Immature natural killer cell (primary cell): Measurements from ENCODE around the gene HOXD9. TPM values are rescaled to one million over a fixed set of nuclear protein-coding genes. Genes with fewer than 3 reads are reported as not detected.

Experiments used
- DNase-seq, 3 donors: peaks; one replicate each; pipeline ENCODE4 v3.0.0; 2022; ENCODE audit warnings: mixed read lengths in 1 of 3
- H3K27ac Mint-ChIP-seq, 6 donors: one replicate each; pipeline ENCODE4 v1.8.0; 2020; ENCODE audit warnings: mixed read lengths in 6 of 6, mild to moderate bottlenecking in 5 of 6, inconsistent platforms in 4 of 6, moderate library complexity in 3 of 6
- H3K27me3 Mint-ChIP-seq, 3 donors: one replicate each; pipeline ENCODE4 v1.8.0; 2020 to 2021; ENCODE audit warnings: low read depth in 3 of 3, mild to moderate bottlenecking in 3 of 3, mixed read lengths in 3 of 3, moderate library complexity in 3 of 3, inconsistent platforms in 1 of 3
- H3K36me3 Mint-ChIP-seq, 3 donors: one replicate each; pipeline ENCODE4 v1.8.0; 2020; ENCODE audit warnings: mixed read lengths in 3 of 3, inconsistent platforms in 2 of 3, mild to moderate bottlenecking in 2 of 3
- H3K4me1 Mint-ChIP-seq, 2 donors: one replicate each; pipeline ENCODE4 v1.8.0; 2020; ENCODE audit warnings: inconsistent platforms in 2 of 2, mild to moderate bottlenecking in 2 of 2, mixed read lengths in 2 of 2, moderate library complexity in 1 of 2
- H3K4me3 Mint-ChIP-seq, 5 donors: one replicate each; pipeline ENCODE4 v1.8.0; 2020; ENCODE audit warnings: mild to moderate bottlenecking in 5 of 5, mixed read lengths in 5 of 5, inconsistent platforms in 3 of 5, moderate library complexity in 3 of 5
- H3K9me3 Mint-ChIP-seq, 6 donors: one replicate each; pipeline ENCODE4 v1.8.0; 2020; ENCODE audit warnings: mild to moderate bottlenecking in 6 of 6, mixed read lengths in 6 of 6, inconsistent platforms in 4 of 6, moderate library complexity in 3 of 6
- polyA plus RNA-seq, 3 donors: library from polyadenylated mRNA; unstranded; fragments of 300-500 nt; fragmentation: Illumina TruSeq; gene quantifications; one replicate each; pipeline ENCODE4 v1.2.3, GENCODE V29; 2021

Gene HOXD9
- polyA plus RNA-seq, 3 donors from 2014 or later = not detected

GRCh38 chr2:176138923-176139660, 16.6 kb downstream of the HOXD9 start:
- Mint-ChIP-seq H3K4me3 (peak overlapping the region; percentile 4 to 56 (median 17)), H3K4me1 (peaks cover 23 to 36% of the 10 kb centered on the region in 2 donors), H3K27ac (no peak overlapping the region), H3K27me3 (peaks cover 43 to 57% (median 56%) of the 10 kb centered on the region in 3 donors), H3K36me3 (peaks cover 0 to 3% (median 0%) of the 10 kb centered on the region in 3 donors), H3K9me3 (peaks cover 4 to 34% (median 8%) of the 10 kb centered on the region in 6 donors)
- DNase-seq = no peak

- Mint-ChIP-seq H3K27me3 (peaks cover 42 to 59% (median 56%) of the 10 kb centered on the region in 3 donors), H3K36me3 (peaks cover 0 to 3% (median 0%) of the 10 kb centered on the region in 3 donors), H3K27ac (no peak overlapping the region), H3K9me3 (peaks cover 4 to 32% (median 8%) of the 10 kb centered on the region in 6 donors), H3K4me3 (peak overlapping the region in 4 of 5 donors; percentile 13 to 56 (median 22)), H3K4me1 (peaks cover 23 to 36% of the 10 kb centered on the region in 2 donors)
- DNase-seq = no peak
Observed at GRCh38 chr2:176139661-176140512, 17.4 kb downstream of the HOXD9 start.

- peaks cover 19 to 30% of the 10 kb centered on the region in 2 donors for H3K4me1 Mint-ChIP-seq
- peaks cover 0 to 3% (median 0%) of the 10 kb centered on the region in 3 donors for H3K36me3 Mint-ChIP-seq
- H3K27ac Mint-ChIP-seq = no peak overlapping the region
- H3K27me3 Mint-ChIP-seq = peaks cover 37 to 59% (median 53%) of the 10 kb centered on the region in 3 donors
- peak overlapping the region in 4 of 5 donors; percentile 10 to 72 (median 47) for H3K4me3 Mint-ChIP-seq
- DNase-seq = peak; percentile 39 to 56 (median 42)
- H3K9me3 Mint-ChIP-seq = peaks cover under 1 to 26% (median 8%) of the 10 kb centered on the region in 6 donors
Observed at GRCh38 chr2:176140513-176141317, 18.2 kb downstream of the HOXD9 start.

- no peak for DNase-seq
- peaks cover 36 to 58% (median 50%) of the 10 kb centered on the region in 3 donors for H3K27me3 Mint-ChIP-seq
- no peak overlapping the region for H3K27ac Mint-ChIP-seq
- no peak overlapping the region for H3K4me3 Mint-ChIP-seq
- H3K4me1 Mint-ChIP-seq = peaks cover 16 to 23% of the 10 kb centered on the region in 2 donors
- H3K9me3 Mint-ChIP-seq = peaks cover 0 to 29% (median 8%) of the 10 kb centered on the region in 6 donors
- peaks cover 0 to 3% (median 0%) of the 10 kb centered on the region in 3 donors for H3K36me3 Mint-ChIP-seq
Observed at GRCh38 chr2:176142281-176142680, 19.8 kb downstream of the HOXD9 start.

GRCh38 chr2:176145085-176145969, 22.8 kb downstream of the HOXD9 start:
- H3K27me3 Mint-ChIP-seq = peaks cover 32 to 60% (median 36%) of the 10 kb centered on the region in 3 donors
- peaks cover 6 to 7% of the 10 kb centered on the region in 2 donors for H3K4me1 Mint-ChIP-seq
- no peak overlapping the region for H3K27ac Mint-ChIP-seq
- no peak overlapping the region for H3K4me3 Mint-ChIP-seq
- peaks cover 0 to 4% (median 0%) of the 10 kb centered on the region in 3 donors for H3K36me3 Mint-ChIP-seq
- DNase-seq = no peak
- H3K9me3 Mint-ChIP-seq = peaks cover 0 to 12% (median 2%) of the 10 kb centered on the region in 6 donors

GRCh38 chr2:176146101-176146500, 23.6 kb downstream of the HOXD9 start:
- Mint-ChIP-seq H3K27me3 (peaks cover 33 to 63% (median 34%) of the 10 kb centered on the region in 3 donors), H3K36me3 (peaks cover 0 to 7% (median 0%) of the 10 kb centered on the region in 3 donors), H3K9me3 (peaks cover 0 to 12% (median 1%) of the 10 kb centered on the region in 6 donors), H3K4me1 (peaks cover 4% of the 10 kb centered on the region in 2 donors), H3K27ac (no peak overlapping the region), H3K4me3 (no peak overlapping the region)
- no peak for DNase-seq

- peaks cover 0 to 10% (median 0%) of the 10 kb centered on the region in 6 donors for H3K9me3 Mint-ChIP-seq
- H3K36me3 Mint-ChIP-seq = peaks cover 0 to 7% (median 0%) of the 10 kb centered on the region in 3 donors
- no peak overlapping the region for H3K27ac Mint-ChIP-seq
- DNase-seq = no peak
- no peaks in the 10 kb centered on the region for H3K4me1 Mint-ChIP-seq
- peaks cover 30 to 66% (median 30%) of the 10 kb centered on the region in 3 donors for H3K27me3 Mint-ChIP-seq
- H3K4me3 Mint-ChIP-seq = no peak overlapping the region
Observed at GRCh38 chr2:176146645-176147044, 24.1 kb downstream of the HOXD9 start.

- Mint-ChIP-seq H3K36me3 (peaks cover 0 to 7% (median 0%) of the 10 kb centered on the region in 3 donors), H3K27me3 (peaks cover 30 to 63% (median 30%) of the 10 kb centered on the region in 3 donors), H3K4me1 (no peaks in the 10 kb centered on the region), H3K9me3 (peaks cover 0 to 10% (median 0%) of the 10 kb centered on the region in 6 donors), H3K27ac (no peak overlapping the region), H3K4me3 (no peak overlapping the region)
- no peak for DNase-seq
Observed at GRCh38 chr2:176147210-176147799, 24.8 kb downstream of the HOXD9 start.

GRCh38 chr2:176147800-176148496, 25.4 kb downstream of the HOXD9 start:
- no peaks in the 10 kb centered on the region for H3K4me1 Mint-ChIP-seq
- no peak for DNase-seq
- no peak overlapping the region for H3K4me3 Mint-ChIP-seq
- peaks cover 28 to 59% (median 30%) of the 10 kb centered on the region in 3 donors for H3K27me3 Mint-ChIP-seq
- peaks cover 0 to 13% (median 0%) of the 10 kb centered on the region in 6 donors for H3K9me3 Mint-ChIP-seq
- peaks cover 0 to 7% (median 0%) of the 10 kb centered on the region in 3 donors for H3K36me3 Mint-ChIP-seq
- no peak overlapping the region for H3K27ac Mint-ChIP-seq

- Mint-ChIP-seq H3K4me1 (no peaks in the 10 kb centered on the region), H3K27ac (no peak overlapping the region), H3K9me3 (peaks cover 0 to 13% (median 0%) of the 10 kb centered on the region in 6 donors), H3K4me3 (no peak overlapping the region), H3K36me3 (peaks cover 0 to 7% (median 0%) of the 10 kb centered on the region in 3 donors), H3K27me3 (peaks cover 29 to 62% (median 36%) of the 10 kb centered on the region in 3 donors)
- DNase-seq = no peak
Observed at GRCh38 chr2:176148751-176149421, 26.4 kb downstream of the HOXD9 start.

- no peak overlapping the region for H3K4me3 Mint-ChIP-seq
- peaks cover 0 to 13% (median 0%) of the 10 kb centered on the region in 6 donors for H3K9me3 Mint-ChIP-seq
- H3K36me3 Mint-ChIP-seq = peaks cover 0 to 7% (median 0%) of the 10 kb centered on the region in 3 donors
- no peaks in the 10 kb centered on the region for H3K4me1 Mint-ChIP-seq
- DNase-seq = no peak
- H3K27me3 Mint-ChIP-seq = peaks cover 29 to 62% (median 39%) of the 10 kb centered on the region in 3 donors
- no peak overlapping the region for H3K27ac Mint-ChIP-seq
Observed at GRCh38 chr2:176149481-176149938, 27.0 kb downstream of the HOXD9 start.
